Keratinocyte (primary cell): ENCODE results near the gene EML1. TPM values are rescaled to one million over a fixed set of nuclear protein-coding genes. Genes with fewer than 3 reads are reported as not detected.

Experiments used
- DNase-seq: peaks from one replicate; pipeline ENCODE4 v3.0.0-alpha.2; 2011; ENCODE audit warnings: low read depth, missing footprints, low spot score
- FAIRE-seq: peaks from 2 replicates; lab custom pipeline; 2011; peaks lifted over from hg19 to GRCh38; lab: Jason Lieb, UNC
- H2AFZ ChIP-seq: 2 replicates; pipeline ENCODE4 v1.6.0; 2012; ENCODE audit warnings: low read length, control low read depth, inconsistent platforms; ENCODE audit not compliant: control insufficient read depth
- H3K27ac ChIP-seq: 2 replicates; pipeline ENCODE4 v1.5.1; 2011; ENCODE audit warnings: low read length; ENCODE audit not compliant: control insufficient read depth, insufficient read depth
- H3K27me3 ChIP-seq: 3 replicates; pipeline ENCODE4 v1.6.0; 2011; ENCODE audit warnings: low read length; ENCODE audit not compliant: control insufficient read depth, insufficient read depth; ENCODE audit errors: extremely low read depth
- H3K36me3 ChIP-seq, 2 experiments: 2 replicates in 1 of 2; 3 replicates in 1 of 2; pipeline ENCODE4 v1.5.1; 2011; ENCODE audit warnings: low read length in 2 of 2, mild to moderate bottlenecking in 1 of 2; ENCODE audit not compliant: control insufficient read depth in 2 of 2, insufficient read depth in 2 of 2; ENCODE audit errors: extremely low read depth in 1 of 2
- H3K4me1 ChIP-seq: 3 replicates; pipeline ENCODE4 v1.5.1; 2011; ENCODE audit warnings: low read length; ENCODE audit not compliant: control insufficient read depth, insufficient read depth; ENCODE audit errors: extremely low read depth
- H3K4me2 ChIP-seq: 3 replicates; pipeline ENCODE4 v1.6.0; 2011; ENCODE audit warnings: low read depth, low read length; ENCODE audit not compliant: control insufficient read depth, insufficient read depth; ENCODE audit errors: extremely low read depth
- H3K4me3 ChIP-seq, 3 experiments: fragments of 200-600 bp in 1 of 3; sonication (generic) in 1 of 3; 2 replicates in 2 of 3; 3 replicates in 1 of 3; pipeline ENCODE4 v1.5.1; 2011 to 2016; ENCODE audit warnings: low read length in 3 of 3, mild to moderate bottlenecking in 3 of 3, control low read depth in 2 of 3, inconsistent platforms in 1 of 3, low read depth in 1 of 3, mixed read lengths in 1 of 3, mixed run types in 1 of 3, moderate library complexity in 1 of 3; ENCODE audit not compliant: control insufficient read depth in 2 of 3, insufficient read depth in 2 of 3; ENCODE audit errors: extremely low read depth in 1 of 3
- H3K79me2 ChIP-seq: 2 replicates; pipeline ENCODE4 v1.6.0; 2012; ENCODE audit warnings: low read length; ENCODE audit not compliant: control insufficient read depth, insufficient read depth
- H3K9ac ChIP-seq: 3 replicates; pipeline ENCODE4 v1.6.0; 2011; ENCODE audit warnings: low read length; ENCODE audit not compliant: control insufficient read depth, insufficient read depth; ENCODE audit errors: extremely low read depth
- H3K9me1 ChIP-seq: 3 replicates; pipeline ENCODE4 v1.6.0; 2011; ENCODE audit warnings: low read length; ENCODE audit not compliant: control insufficient read depth, insufficient read depth; ENCODE audit errors: extremely low read depth
- H3K9me3 ChIP-seq: 2 replicates; pipeline ENCODE4 v1.5.1; 2012; ENCODE audit warnings: low read depth, low read length; ENCODE audit not compliant: control insufficient read depth
- H4K20me1 ChIP-seq: 3 replicates; pipeline ENCODE4 v1.6.0; 2011; ENCODE audit warnings: low read length; ENCODE audit not compliant: control insufficient read depth, insufficient read depth; ENCODE audit errors: extremely low read depth
- EZH2 ChIP-seq: IDR thresholded peaks from one replicate; pipeline ENCODE4 v1.6.1; 2012; ENCODE audit warnings: inconsistent platforms, mild to moderate bottlenecking, low read length, moderate library complexity
- dilution Hi-C: fragments of 300-500 bp; cut with MboI; formaldehyde crosslinking; loops from one replicate; pipeline ENCODE4 v1.7.0; 2020; ENCODE audit warnings: low sequenced_read_pairs; ENCODE audit not compliant: extremely low pct_ligation_motif_present
- polyA plus RNA-seq, 5 experiments: library from polyadenylated mRNA; depleted of rRNA in 3 of 5; stranded (reverse) in 3 of 5; stranded (forward) in 1 of 5; unstranded in 1 of 5; fragments of >200 nt; gene quantifications; 1 replicate in 1 of 5; 2 replicates in 3 of 5; 3 replicates in 1 of 5; pipeline versions ENCODE4 v1.2.1 to v1.2.3, GENCODE V29; 2011 to 2012; ENCODE audit warnings: missing spikeins in 2 of 5, low read depth in 1 of 5, low replicate concordance in 1 of 5
- TF ChIP-seq, protein P1 (sequence below), 3 experiments: IDR thresholded peaks in 1 of 3; conservative IDR thresholded peaks in 1 of 3; optimal IDR thresholded peaks in 1 of 3; 2 replicates in 2 of 3; 3 replicates in 1 of 3; pipeline versions ENCODE3 to v1.5.1; 2011; ENCODE audit warnings: low read length in 3 of 3, mild to moderate bottlenecking in 3 of 3, moderate library complexity in 2 of 3, control low read depth in 1 of 3, inconsistent platforms in 1 of 3; ENCODE audit not compliant: insufficient read depth in 2 of 3; ENCODE audit errors: extremely low read depth in 1 of 3

The EML1 gene
- polyA plus RNA-seq, 1 donor (not counting 4 experiments of a cell fraction or from before 2014, with no cell fraction given): 0.84 TPM

DNA sequence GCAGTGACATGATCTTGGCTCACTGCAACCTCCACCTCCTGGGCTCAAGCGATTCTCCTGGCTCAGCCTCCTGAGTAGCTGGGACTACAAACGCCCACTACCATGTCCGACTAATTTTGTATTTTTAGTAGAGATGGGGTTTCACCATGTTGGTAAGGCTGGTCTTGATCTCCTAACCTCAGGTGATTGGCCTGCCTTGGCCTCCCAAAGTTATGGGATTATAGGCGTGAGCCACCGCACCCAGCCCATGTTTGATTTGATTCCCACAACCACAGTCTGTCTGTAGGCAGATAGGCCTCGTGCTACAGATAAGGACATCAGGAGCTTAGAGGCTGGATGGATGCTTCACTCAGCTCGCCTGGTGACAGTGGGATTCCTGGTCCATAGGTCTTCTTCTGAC lies 23.0 kb downstream of the EML1 start:
- Histone ChIP-seq H4K20me1 (peaks cover 3% of the 10 kb centered on the region), H3K9me1 (no peaks in the 10 kb centered on the region), H3K4me1 (no peaks in the 10 kb centered on the region), H3K27ac (no peak overlapping the region), H2AFZ (no peak overlapping the region), H3K4me3 (no peak overlapping the region), H3K27me3 (peaks cover 71% of the 10 kb centered on the region), H3K36me3 (no peaks in the 10 kb centered on the region), H3K79me2 (no peaks in the 10 kb centered on the region), H3K9ac (no peak overlapping the region), H3K4me2 (no peak overlapping the region), H3K9me3 (no peaks in the 10 kb centered on the region)
- DNase-seq (no peak), FAIRE-seq (no peak)
- dilution Hi-C loops: no loop called here
- TF ChIP-seq, protein P1, sequence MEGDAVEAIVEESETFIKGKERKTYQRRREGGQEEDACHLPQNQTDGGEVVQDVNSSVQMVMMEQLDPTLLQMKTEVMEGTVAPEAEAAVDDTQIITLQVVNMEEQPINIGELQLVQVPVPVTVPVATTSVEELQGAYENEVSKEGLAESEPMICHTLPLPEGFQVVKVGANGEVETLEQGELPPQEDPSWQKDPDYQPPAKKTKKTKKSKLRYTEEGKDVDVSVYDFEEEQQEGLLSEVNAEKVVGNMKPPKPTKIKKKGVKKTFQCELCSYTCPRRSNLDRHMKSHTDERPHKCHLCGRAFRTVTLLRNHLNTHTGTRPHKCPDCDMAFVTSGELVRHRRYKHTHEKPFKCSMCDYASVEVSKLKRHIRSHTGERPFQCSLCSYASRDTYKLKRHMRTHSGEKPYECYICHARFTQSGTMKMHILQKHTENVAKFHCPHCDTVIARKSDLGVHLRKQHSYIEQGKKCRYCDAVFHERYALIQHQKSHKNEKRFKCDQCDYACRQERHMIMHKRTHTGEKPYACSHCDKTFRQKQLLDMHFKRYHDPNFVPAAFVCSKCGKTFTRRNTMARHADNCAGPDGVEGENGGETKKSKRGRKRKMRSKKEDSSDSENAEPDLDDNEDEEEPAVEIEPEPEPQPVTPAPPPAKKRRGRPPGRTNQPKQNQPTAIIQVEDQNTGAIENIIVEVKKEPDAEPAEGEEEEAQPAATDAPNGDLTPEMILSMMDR (optimal IDR thresholded peaks at IDR 0.05 in 1 of 3, IDR thresholded peaks at IDR 0.05 in 1 of 3, conservative IDR thresholded peaks at IDR 0.05 in 1 of 3; ENCODE audit: extremely low read depth in 1 of 3, insufficient read depth in 2 of 3, low read length in 3 of 3): no peak
- no peak for TF ChIP-seq EZH2

DNA sequence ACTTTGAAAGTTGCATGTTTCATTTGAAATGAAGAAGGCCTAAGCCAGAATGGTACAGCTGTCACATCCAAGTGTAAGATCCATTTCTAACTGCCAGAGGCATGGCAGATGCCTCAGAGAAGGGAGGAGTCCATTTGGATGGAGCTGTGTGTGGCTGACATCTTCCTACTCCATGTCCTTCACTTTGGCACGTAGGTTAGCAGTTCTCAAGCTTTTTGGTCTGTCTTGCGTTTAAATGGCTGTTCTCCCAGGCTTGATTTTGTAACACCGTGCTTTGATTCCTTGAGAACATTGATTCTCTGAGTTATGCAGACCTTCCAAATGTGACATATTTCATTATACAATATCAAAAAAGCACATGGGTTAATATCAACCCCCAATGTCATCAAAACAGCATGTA lies 23.4 kb downstream of the EML1 start:
- FAIRE-seq: no peak
- dilution Hi-C loops: no loop called here

More for the DNA sequence above, 23.4 kb downstream of the EML1 start:
- no peak overlapping the region for H3K27ac ChIP-seq
- TF ChIP-seq EZH2: no peak
- TF ChIP-seq, protein P1 (optimal IDR thresholded peaks at IDR 0.05 in 1 of 3, IDR thresholded peaks at IDR 0.05 in 1 of 3, conservative IDR thresholded peaks at IDR 0.05 in 1 of 3; ENCODE audit: extremely low read depth in 1 of 3, insufficient read depth in 2 of 3, low read length in 3 of 3): no peak
- H3K27me3 ChIP-seq: peaks cover 73% of the 10 kb centered on the region
- no peak overlapping the region for H3K4me3 ChIP-seq
- no peaks in the 10 kb centered on the region for H3K4me1 ChIP-seq
- no peaks in the 10 kb centered on the region for H3K9me1 ChIP-seq
- no peaks in the 10 kb centered on the region for H3K79me2 ChIP-seq
- no peak for DNase-seq
- peaks cover 3% of the 10 kb centered on the region for H4K20me1 ChIP-seq
- H3K4me2 ChIP-seq: no peak overlapping the region
- no peaks in the 10 kb centered on the region for H3K9me3 ChIP-seq
- no peak overlapping the region for H2AFZ ChIP-seq
- H3K36me3 ChIP-seq: no peaks in the 10 kb centered on the region
- no peak overlapping the region for H3K9ac ChIP-seq
